Lower lobe of right lung (tissue), 2 donors: ENCODE data around the gene B4GALT6. TPM values are rescaled to one million over a fixed set of nuclear protein-coding genes. Genes with fewer than 3 reads are reported as not detected.

Experiments
- ATAC-seq, 2 donors: fragments of 200-7000 bp; cut with Tn5 transposase; one replicate each; pipeline ENCODE4 v1.9.1; 2020 to 2022; ENCODE audit warnings: mild to moderate bottlenecking in 2 of 2, moderate library complexity in 2 of 2
- DNase-seq: peaks from one replicate; pipeline ENCODE4 v3.0.0-alpha.2; 2020
- H3K27ac ChIP-seq: fragments of 200-600 bp; one replicate; pipeline ENCODE4 v1.8.0; 2022
- H3K27me3 ChIP-seq: fragments of 200-600 bp; one replicate; pipeline ENCODE4 v1.8.0; 2022; ENCODE audit warnings: low read depth
- H3K36me3 ChIP-seq: fragments of 200-600 bp; one replicate; pipeline ENCODE4 v1.8.0; 2022; ENCODE audit warnings: mild to moderate bottlenecking
- H3K4me1 ChIP-seq: fragments of 200-600 bp; one replicate; pipeline ENCODE4 v1.8.0; 2022
- H3K4me3 ChIP-seq: fragments of 200-600 bp; one replicate; pipeline ENCODE4 v1.8.0; 2022; ENCODE audit warnings: mild to moderate bottlenecking
- H3K9me3 ChIP-seq: fragments of 200-600 bp; one replicate; pipeline ENCODE4 v1.8.0; 2022
- intact Hi-C: fragments of 100-400 bp; cut with DNase I; formaldehyde crosslinking; loops from one replicate; pipeline ENCODE4 v1.11.0; 2022
- total RNA-seq: library from RNA; stranded (reverse); fragmentation: NEBNext Ultra II Directional; extraction: Animal tissue kit (Norgen Biotek cat#: 25700); gene quantifications from one replicate; pipeline ENCODE4 v1.2.1, GENCODE V29; 2021
- TF ChIP-seq, protein P1 (sequence below): fragments of 200-600 bp; IDR thresholded peaks from one replicate; pipeline ENCODE4 v1.8.0; 2022; ENCODE audit warnings: antibody characterized with exemption, mild to moderate bottlenecking
- donor health status: DM: no; HTN: yes; CAD: no; lungs with severe emphysema.

The B4GALT6 gene
- total RNA-seq, 1 donor from 2014 or later: 4.6 TPM

- H3K4me1 ChIP-seq: no peaks in the 10 kb centered on the region
- H3K4me3 ChIP-seq: no peak overlapping the region
- no peaks in the 10 kb centered on the region for H3K36me3 ChIP-seq
- DNase-seq (no peak), ATAC-seq (no peak)
- no peak overlapping the region for H3K27ac ChIP-seq
- H3K27me3 ChIP-seq: no peaks in the 10 kb centered on the region
- TF ChIP-seq, protein P1, sequence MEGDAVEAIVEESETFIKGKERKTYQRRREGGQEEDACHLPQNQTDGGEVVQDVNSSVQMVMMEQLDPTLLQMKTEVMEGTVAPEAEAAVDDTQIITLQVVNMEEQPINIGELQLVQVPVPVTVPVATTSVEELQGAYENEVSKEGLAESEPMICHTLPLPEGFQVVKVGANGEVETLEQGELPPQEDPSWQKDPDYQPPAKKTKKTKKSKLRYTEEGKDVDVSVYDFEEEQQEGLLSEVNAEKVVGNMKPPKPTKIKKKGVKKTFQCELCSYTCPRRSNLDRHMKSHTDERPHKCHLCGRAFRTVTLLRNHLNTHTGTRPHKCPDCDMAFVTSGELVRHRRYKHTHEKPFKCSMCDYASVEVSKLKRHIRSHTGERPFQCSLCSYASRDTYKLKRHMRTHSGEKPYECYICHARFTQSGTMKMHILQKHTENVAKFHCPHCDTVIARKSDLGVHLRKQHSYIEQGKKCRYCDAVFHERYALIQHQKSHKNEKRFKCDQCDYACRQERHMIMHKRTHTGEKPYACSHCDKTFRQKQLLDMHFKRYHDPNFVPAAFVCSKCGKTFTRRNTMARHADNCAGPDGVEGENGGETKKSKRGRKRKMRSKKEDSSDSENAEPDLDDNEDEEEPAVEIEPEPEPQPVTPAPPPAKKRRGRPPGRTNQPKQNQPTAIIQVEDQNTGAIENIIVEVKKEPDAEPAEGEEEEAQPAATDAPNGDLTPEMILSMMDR: no peak
- intact Hi-C loops: no loop called here
- no peaks in the 10 kb centered on the region for H3K9me3 ChIP-seq
Measured at GRCh38 chr18:31592506-31593157, 91.7 kb downstream of the B4GALT6 start.

DNA sequence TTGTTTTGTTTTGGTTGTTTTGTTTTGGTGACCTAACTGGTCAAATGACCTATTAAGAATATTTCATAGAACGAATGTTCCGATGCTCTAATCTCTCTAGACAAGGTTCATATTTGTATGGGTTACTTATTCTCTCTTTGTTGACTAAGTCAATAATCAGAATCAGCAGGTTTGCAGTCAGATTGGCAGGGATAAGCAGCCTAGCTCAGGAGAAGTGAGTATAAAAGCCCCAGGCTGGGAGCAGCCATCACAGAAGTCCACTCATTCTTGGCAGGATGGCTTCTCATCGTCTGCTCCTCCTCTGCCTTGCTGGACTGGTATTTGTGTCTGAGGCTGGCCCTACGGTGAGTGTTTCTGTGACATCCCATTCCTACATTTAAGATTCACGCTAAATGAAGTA, 92.8 kb downstream of the B4GALT6 start, which contains the start of gene TTR:
TTR (plus strand) TSS at position 250 of the 400 bp plus-strand sequence; CDS start at position 276, 26 bp downstream.
- Histone ChIP-seq H3K4me1 (no peaks in the 10 kb centered on the region), H3K4me3 (no peak within 1 kb of the TSS), H3K9me3 (no peaks in the 10 kb centered on the region), H3K27me3 (no peaks in the 10 kb centered on the region), H3K27ac (no peak within 1 kb of the TSS), H3K36me3 (no peaks in the 10 kb centered on the region)
- ATAC-seq: no peak
- DNase-seq: no peak
- TF ChIP-seq, protein P1: no peak
- intact Hi-C loops: no loop called here

- H3K36me3 ChIP-seq: no peaks in the 10 kb centered on the region
- no peak for ATAC-seq
- no peaks in the 10 kb centered on the region for H3K27me3 ChIP-seq
- no peaks in the 10 kb centered on the region for H3K9me3 ChIP-seq
- no peak for DNase-seq
- H3K27ac ChIP-seq: no peak overlapping the region
- H3K4me3 ChIP-seq: no peak overlapping the region
- no peaks in the 10 kb centered on the region for H3K4me1 ChIP-seq
- TF ChIP-seq, protein P1: no peak
- intact Hi-C loops: no loop called here
Measured at GRCh38 chr18:31591113-31591512, 93.3 kb downstream of the B4GALT6 start.

- no peak for ATAC-seq
- intact Hi-C loops: no loop called here
- TF ChIP-seq, protein P1: no peak
Measured at GRCh38 chr18:31590570-31590969, 93.8 kb downstream of the B4GALT6 start.

GRCh38 chr18:31587529-31587928, 96.9 kb downstream of the B4GALT6 start:
- Histone ChIP-seq H3K9me3 (no peaks in the 10 kb centered on the region), H3K4me3 (no peak overlapping the region), H3K4me1 (no peaks in the 10 kb centered on the region), H3K27ac (no peak overlapping the region), H3K36me3 (no peaks in the 10 kb centered on the region), H3K27me3 (no peaks in the 10 kb centered on the region)
- DNase-seq: no peak
- ATAC-seq: no peak
- intact Hi-C loops: no loop called here
- TF ChIP-seq, protein P1: no peak

More at GRCh38 chr18:31590570-31590969, 93.8 kb downstream of the B4GALT6 start:
- no peaks in the 10 kb centered on the region for H3K4me1 ChIP-seq
- no peaks in the 10 kb centered on the region for H3K9me3 ChIP-seq
- no peak overlapping the region for H3K27ac ChIP-seq
- no peaks in the 10 kb centered on the region for H3K36me3 ChIP-seq
- no peaks in the 10 kb centered on the region for H3K27me3 ChIP-seq
- DNase-seq: no peak
- H3K4me3 ChIP-seq: no peak overlapping the region
